ENCODE data around the gene GALNS.

Gene GALNS

DNA sequence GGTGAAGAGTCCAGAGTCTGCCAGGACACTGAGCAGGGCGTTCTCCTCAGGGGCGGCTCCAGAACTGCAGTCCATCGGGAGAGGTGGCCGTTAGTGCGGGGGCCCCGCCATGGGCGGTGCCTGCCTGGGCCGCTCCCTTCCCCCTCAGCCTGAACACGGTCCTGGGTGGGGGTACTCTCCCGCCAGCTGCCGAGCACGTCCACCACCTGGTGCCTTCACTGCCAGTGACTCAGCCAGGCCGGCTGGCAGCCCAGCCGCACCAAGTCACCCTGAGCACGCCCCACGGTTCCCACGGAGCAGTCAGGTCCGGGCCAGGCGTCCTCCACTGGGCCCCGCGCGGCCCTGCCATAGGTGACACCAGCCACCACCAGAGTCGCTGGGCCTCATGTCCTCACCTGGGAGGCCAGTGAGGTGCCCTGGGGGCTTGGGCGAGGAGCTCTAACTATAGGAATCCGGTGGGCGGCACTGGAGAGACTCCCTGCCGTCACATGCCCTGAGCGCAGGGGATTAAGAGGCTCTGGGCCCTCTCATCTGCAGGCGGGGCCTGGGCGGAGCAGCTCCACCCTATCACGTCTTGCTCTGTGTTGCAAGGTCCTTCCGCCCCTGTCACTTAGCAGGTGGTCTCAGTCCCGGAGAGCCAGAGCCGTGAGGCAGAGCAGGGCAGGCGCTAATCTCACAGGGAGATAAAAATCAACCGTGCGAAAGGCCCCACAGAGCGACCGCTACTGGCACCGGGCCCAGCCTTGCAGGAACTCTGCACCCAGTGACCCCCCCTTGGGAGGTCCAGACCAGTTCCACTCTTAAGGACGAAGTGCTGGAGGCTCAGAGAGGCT is 86.1 kb downstream of the GALNS start:
- DNase-seq (ENCODE audit: low read depth, low spot score), result no peak

DNA sequence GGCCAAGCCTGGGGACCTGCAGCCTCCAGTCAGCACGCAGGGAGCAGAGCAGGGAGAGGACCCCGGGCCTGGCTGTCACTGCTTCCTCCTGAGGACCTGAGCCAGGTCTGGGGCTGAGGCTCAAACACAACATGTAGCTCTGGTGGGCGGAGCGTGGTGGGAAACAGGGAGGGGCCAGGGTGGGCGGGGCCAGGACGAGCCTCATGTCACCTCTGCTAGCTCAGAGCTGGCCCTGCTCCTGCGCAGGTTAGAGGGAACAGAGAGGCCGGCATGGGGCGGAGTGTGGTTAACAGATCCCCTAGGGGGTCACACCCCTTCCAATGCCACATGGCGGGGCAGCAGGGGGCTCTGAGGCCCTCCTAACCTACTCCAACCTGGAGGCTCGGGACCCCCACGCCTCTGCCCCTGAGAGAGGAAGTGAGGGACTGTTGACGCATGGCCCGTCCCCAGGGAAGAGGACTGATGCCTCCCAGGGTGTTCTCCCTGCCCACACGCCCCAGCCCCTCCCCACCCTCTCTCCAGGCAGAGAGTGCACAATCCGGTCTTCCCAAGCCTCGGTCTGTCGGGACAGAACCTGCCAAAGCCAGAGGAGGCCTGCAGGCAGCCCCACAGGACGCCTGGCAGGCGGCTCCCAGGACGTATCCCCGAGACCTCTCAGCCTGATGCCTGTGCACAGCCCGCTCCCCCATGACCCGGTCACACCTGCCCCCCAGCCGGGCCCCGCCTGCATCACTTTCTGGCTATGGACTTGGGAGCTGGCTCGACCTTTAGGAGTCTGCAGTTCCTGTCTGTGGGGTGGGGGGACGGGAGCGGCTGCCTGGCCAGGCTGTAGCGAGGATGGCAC is 86.9 kb downstream of the GALNS start:
- no peak for DNase-seq (ENCODE audit: low read depth, low spot score)

GRCh38 chr16:88768071-88768783 is 88.5 kb downstream of the GALNS start:
- DNase-seq (ENCODE audit: low read depth, low spot score), result no peak

- DNase-seq (ENCODE audit: low read depth, low spot score), result no peak
Measured at GRCh38 chr16:88767546-88768070, 89.1 kb downstream of the GALNS start.

GRCh38 chr16:88766975-88767374 is 89.8 kb downstream of the GALNS start:
- DNase-seq (ENCODE audit: low read depth, low spot score), result no peak

- no peak for DNase-seq (ENCODE audit: low read depth, low spot score)
Measured at GRCh38 chr16:88764913-88765349, 91.8 kb downstream of the GALNS start.

DNA sequence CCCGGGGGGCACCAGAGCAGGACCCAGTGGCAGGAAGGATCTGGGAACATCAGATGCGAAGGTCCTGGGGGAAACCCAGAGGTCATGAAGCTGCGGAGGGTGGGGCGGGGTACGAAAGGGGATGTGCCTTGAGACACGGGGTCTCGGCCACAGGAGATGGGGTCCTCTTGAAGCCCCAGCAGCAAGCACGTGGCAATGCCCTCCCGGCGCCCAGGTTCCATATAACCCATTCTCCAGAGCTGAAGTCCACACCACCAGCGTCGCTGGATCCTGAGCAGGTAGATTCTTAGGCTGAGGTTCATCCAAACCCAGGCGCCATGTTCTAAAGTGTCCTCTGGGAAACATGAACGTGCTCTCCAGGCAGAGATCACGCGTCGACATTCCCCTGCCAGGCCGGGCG is 92.7 kb downstream of the GALNS start:
- no peak for DNase-seq (ENCODE audit: low read depth, low spot score)

All from activated CD4-positive, CD25-positive, alpha-beta regulatory T cell treated with anti-CD3 and anti-CD28 coated beads, Interleukin-2, amount 50 U/mL, for 16 hours (primary cell).